Subcutaneous adipose tissue (tissue), 4 donors: Measurements from ENCODE around the gene THEMIS2. TPM values are rescaled to one million over a fixed set of nuclear protein-coding genes. Genes with fewer than 3 reads are reported as not detected.

Source experiments
- total RNA-seq, 4 donors: library from RNA; depleted of rRNA; stranded (reverse); fragments of >200 nt; gene quantifications; one replicate each; pipeline ENCODE4 v1.1.0, GENCODE V29; 2016
- TF ChIP-seq, protein P1 (sequence below): fragments of 450-650 bp; IDR thresholded peaks from one replicate; pipeline ENCODE4 v1.5.1; 2016; ENCODE audit warnings: low read depth, mild to moderate bottlenecking, control low read depth, antibody characterized with exemption, moderate library complexity

Gene THEMIS2
- total RNA-seq, 4 donors from 2014 or later = 35.2 to 122 (median 43.0) TPM

- TF ChIP-seq, protein P1, sequence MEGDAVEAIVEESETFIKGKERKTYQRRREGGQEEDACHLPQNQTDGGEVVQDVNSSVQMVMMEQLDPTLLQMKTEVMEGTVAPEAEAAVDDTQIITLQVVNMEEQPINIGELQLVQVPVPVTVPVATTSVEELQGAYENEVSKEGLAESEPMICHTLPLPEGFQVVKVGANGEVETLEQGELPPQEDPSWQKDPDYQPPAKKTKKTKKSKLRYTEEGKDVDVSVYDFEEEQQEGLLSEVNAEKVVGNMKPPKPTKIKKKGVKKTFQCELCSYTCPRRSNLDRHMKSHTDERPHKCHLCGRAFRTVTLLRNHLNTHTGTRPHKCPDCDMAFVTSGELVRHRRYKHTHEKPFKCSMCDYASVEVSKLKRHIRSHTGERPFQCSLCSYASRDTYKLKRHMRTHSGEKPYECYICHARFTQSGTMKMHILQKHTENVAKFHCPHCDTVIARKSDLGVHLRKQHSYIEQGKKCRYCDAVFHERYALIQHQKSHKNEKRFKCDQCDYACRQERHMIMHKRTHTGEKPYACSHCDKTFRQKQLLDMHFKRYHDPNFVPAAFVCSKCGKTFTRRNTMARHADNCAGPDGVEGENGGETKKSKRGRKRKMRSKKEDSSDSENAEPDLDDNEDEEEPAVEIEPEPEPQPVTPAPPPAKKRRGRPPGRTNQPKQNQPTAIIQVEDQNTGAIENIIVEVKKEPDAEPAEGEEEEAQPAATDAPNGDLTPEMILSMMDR = no peak
Observed at GRCh38 chr1:27868556-27868931, 3.8 kb upstream of the THEMIS2 start.

DNA sequence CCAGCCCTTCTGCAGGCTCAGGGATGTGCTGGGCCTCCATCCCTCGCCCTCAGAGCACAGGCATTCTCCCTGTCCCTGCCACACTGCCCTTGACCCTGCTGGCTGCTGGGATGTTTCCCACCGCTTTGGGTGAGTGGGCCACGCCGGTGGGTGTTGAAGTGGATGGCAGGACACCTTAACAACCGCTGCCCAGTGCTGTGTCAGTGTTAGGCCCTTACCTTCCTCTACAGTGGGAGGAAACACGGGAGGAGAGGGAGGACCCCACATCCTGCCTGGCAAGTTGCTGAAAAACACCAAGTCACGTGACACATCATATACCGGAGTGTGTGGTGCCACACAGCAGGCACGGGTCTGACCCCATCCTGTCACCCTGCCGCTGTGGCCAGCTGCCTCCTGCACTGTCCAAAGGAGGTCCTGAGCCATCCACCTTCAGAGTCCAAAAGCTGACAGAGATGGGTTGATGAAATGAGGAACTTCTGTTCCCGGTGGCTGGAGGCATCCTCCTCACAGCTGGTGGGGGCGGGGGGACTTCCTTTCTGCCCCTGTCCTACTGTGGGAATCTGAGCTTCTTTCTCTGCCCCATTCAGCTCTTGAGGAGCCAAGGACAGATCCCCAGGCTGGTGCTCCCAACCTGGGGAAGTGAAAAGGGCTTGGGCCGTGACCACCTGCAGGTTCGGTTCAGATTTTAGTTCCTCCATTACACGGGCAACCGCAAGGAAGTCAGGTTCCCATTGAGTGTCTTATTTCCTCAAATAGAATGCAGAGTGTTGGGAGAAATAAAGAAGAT is 3.2 kb upstream of the THEMIS2 start:
- TF ChIP-seq, protein P1 = no peak

DNA sequence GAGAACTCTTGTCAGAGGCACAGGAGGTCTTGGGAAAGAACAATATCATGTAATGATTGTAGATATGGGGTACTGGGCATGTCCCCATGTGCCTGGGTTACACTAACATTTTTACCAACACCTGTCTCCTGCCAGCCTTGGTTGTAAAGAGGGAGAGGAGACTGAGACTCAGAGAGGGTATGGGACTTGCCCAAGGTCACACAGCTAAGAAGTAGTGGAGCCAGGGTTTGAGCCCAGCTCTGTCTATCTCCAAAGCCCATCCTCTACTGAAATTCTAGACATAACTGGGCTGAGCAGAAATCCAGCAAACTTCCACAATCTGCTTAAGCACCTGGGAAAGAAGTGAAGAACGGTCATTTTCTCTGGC is 2.6 kb upstream of the THEMIS2 start:
- TF ChIP-seq, protein P1 = no peak

DNA sequence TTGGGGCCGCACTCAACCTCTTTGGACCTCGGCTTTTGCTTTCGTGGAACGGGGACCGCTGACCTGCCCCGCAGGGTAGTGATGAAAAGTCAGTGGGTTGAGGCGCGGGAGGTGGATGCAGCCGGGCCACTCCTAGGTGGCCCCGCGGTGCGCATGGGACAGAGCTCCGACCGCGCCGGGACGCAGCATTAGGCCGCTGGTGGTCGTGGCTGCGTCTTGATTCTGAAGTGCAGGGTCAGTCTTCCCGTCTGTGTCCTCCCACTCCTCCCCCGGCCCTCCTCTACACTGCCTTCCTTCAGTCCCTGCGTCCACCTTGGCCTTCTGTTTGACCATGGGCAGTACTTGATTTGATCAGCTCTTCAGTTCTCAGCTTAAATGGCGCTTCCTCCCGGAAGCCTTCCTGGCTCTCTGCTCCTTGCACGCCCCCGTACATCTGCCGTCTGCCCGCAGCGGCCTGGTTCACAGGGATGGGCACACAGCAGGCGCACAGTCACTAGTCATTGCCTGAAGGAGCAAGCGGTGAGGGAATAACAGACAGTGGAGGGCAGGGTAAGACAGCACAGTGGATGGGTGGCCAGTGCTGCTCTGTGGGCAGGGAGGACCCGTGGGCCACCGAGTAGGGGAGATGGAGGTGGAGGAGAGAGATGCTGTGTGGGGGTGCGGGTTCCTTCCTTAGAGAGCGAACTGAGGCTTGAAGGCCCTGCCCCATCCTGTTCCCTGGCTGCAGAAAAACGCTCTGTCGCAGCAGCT is 633 bp downstream of the THEMIS2 start:
- TF ChIP-seq, protein P1 = no peak

DNA sequence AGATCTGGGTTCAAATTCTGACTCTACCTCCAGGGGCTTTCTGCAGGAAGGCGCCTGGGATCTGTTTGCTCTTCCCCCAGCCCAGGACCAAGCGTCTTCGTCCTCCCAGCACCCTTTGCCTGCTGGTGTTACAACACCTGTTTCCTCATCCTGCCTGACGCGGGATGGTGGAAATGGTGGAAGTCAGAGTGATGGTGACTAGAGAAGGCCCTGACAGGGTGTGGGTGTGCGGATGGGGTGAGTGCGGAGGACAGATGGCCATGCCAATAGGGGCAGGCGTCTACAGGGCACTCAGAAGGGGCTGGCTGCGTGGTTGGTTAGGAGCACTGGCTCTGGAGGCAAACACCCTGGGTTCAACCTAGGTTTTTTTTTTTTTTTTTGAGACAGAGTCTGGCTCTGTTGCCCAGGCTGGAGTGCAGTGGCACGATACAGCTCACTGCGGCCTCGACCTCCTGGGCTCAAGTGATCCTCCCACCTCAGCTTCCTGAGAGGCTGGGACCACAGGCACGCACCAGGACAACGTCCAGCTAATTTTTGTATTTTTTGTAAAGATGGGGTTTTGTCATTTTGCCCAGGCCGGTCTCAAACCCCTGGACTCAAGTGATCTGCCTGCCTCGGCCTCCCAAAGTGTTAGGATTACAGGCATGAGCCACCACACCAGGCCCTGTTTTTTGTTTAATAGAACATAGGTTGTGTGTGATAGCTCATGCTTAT is 1.5 kb downstream of the THEMIS2 start:
- TF ChIP-seq, protein P1 = no peak

- TF ChIP-seq, protein P1 = no peak
Observed at GRCh38 chr1:27876341-27877114, 4.2 kb downstream of the THEMIS2 start.
